ENCODE results near the gene RPL7L1.

RPL7L1 gene

DNA sequence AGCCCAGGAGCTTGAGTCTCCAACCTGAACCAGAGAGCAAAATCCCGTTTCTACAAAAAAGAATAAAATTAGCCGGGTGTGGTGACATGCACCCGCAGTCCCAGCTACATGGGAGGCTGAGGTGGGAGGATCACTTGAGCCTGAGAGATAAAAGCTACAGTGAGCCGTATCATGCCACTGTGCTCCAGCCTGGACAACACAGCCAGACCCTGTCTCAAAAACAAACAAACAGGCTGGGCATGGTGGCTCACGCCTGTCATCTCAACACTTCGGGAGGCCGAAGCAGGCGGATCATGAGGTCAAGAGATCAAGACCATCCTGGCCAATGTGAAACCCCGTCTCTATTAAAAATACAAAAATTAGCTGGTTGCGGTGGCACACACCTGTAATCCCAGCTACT is 25.1 kb downstream of the RPL7L1 start:
- Histone ChIP-seq H3K36me3 (ENCODE audit: insufficient read depth, insufficient read length, low read length) (no peaks in the 10 kb centered on the region), H3K27me3 (ENCODE audit: insufficient read depth, insufficient read length) (peaks cover 5% of the 10 kb centered on the region), H3K4me3 (ENCODE audit: insufficient read length, low read depth) (no peak overlapping the region), H3K9me3 (ENCODE audit: insufficient read depth, low read length) (no peaks in the 10 kb centered on the region), H3K4me1 (ENCODE audit: insufficient read depth, insufficient read length) (no peaks in the 10 kb centered on the region), H3K9ac (ENCODE audit: insufficient read length, low read depth) (no peak overlapping the region)
- TF ChIP-seq ZNF274 (IDR thresholded peaks at IDR 0.05; ENCODE audit: low read depth, low read length): no peak
- TF ChIP-seq SUZ12 (IDR thresholded peaks at IDR 0.05; ENCODE audit: extremely low read depth, insufficient read depth, insufficient read length): no peak
- TF ChIP-seq YY1 (IDR thresholded peaks at IDR 0.05; ENCODE audit: insufficient read depth, insufficient read length): no peak
- DNase-seq (ENCODE audit: low read depth, low spot score): no peak

DNA sequence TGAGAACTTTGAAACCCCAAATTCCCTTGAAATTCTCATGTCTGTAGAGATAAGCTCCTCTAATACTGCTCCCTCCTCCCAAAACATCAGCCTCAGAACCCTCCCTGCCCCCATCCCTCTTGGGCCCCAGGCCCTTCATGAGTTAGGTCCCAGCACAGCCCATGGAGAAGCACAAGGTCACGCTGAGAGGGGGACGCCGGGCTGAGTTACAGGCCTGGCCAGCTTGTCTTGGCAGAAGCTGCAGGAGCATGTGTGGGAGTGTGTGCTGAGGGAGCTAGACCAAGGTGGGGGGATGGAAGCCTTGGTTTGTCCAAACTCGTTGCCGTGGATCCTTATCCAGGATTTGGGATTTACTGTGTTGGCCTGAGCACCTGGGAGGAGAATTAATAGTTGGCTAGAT is 27.9 kb downstream of the RPL7L1 start:
- Histone ChIP-seq H3K36me3 (ENCODE audit: insufficient read depth, insufficient read length, low read length) (no peaks in the 10 kb centered on the region), H3K9ac (ENCODE audit: insufficient read length, low read depth) (no peak overlapping the region), H3K4me1 (ENCODE audit: insufficient read depth, insufficient read length) (no peaks in the 10 kb centered on the region), H3K9me3 (ENCODE audit: insufficient read depth, low read length) (no peaks in the 10 kb centered on the region), H3K27me3 (ENCODE audit: insufficient read depth, insufficient read length) (no peaks in the 10 kb centered on the region), H3K4me3 (ENCODE audit: insufficient read length, low read depth) (no peak overlapping the region)
- TF ChIP-seq SUZ12 (IDR thresholded peaks at IDR 0.05; ENCODE audit: extremely low read depth, insufficient read depth, insufficient read length): no peak
- TF ChIP-seq YY1 (IDR thresholded peaks at IDR 0.05; ENCODE audit: insufficient read depth, insufficient read length): no peak
- TF ChIP-seq ZNF274 (IDR thresholded peaks at IDR 0.05; ENCODE audit: low read depth, low read length): no peak
- no peak for DNase-seq (ENCODE audit: low read depth, low spot score)

DNA sequence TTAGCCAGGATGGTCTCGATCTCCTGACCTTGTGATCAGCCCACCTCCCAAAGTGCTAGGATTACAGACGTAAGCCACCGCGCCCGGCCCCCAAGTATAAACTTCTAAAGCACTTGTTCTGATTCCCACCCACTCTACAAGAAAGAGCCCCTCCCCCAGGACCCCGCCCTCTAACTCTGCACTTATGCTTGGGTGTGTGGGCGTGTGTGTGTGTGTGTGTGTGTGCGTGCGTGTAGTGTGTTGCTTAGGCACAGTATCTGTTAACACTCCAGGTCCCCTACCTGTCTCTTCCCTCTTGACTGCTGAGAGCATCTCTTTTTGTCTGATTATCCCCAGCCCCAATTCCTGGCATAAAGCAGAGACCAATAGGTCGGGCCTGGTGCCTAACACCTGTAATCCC is 30.4 kb downstream of the RPL7L1 start:
- H3K27me3 ChIP-seq (ENCODE audit: insufficient read depth, insufficient read length): no peaks in the 10 kb centered on the region
- H3K36me3 ChIP-seq (ENCODE audit: insufficient read depth, insufficient read length, low read length): no peaks in the 10 kb centered on the region
- TF ChIP-seq ZNF274 (IDR thresholded peaks at IDR 0.05; ENCODE audit: low read depth, low read length) (no peak), YY1 (IDR thresholded peaks at IDR 0.05; ENCODE audit: insufficient read depth, insufficient read length) (no peak), SUZ12 (IDR thresholded peaks at IDR 0.05; ENCODE audit: extremely low read depth, insufficient read depth, insufficient read length) (no peak)
- no peak for DNase-seq (ENCODE audit: low read depth, low spot score)
- H3K4me3 ChIP-seq (ENCODE audit: insufficient read length, low read depth): no peak overlapping the region
- H3K9ac ChIP-seq (ENCODE audit: insufficient read length, low read depth): no peak overlapping the region
- H3K9me3 ChIP-seq (ENCODE audit: insufficient read depth, low read length): no peaks in the 10 kb centered on the region
- no peaks in the 10 kb centered on the region for H3K4me1 ChIP-seq (ENCODE audit: insufficient read depth, insufficient read length)

DNA sequence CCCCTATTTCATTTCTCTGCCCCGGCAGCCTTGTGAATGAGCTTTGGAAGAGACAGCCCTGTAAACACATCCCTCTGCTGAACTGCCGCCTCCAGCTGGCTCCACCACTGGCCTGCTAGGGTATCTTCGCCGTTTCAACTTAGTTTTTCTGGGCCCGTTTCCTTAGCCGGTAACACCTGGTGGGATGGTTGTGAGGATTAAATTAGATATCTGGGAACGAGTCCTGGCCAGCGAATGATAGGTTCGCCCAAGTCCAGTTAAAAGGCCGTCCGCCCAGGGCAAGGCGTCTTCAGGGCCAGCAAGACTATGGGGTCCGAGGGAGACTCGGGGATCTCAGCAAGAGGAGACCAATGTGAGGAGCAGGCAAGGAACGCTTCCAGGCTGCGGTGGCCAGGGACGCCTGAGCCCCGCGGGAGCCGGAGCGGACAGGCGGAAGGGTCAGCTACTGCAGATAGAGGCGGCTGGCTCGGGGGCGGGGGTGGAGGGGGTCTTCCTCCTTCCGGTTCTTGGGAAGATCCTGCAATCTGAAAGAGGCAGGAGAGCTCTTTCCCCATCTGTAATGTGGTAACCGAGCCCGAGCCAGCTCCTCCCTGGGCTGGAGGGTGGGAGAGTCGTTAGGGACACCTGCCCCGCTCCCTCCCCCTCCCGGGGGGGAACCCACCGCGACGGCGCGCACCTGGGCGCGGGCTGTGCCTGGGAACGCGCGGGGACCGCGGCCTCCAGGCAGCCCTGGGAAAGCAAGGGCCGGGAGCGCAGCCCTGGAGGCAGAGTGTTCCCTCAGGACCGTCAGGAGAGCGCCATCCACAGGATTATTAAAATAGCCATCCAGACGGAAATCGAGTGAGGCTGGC is 32.0 kb downstream of the RPL7L1 start:
- DNase-seq (ENCODE audit: low read depth, low spot score): no peak
- peak overlapping the region; percentile 80 for H3K9ac ChIP-seq (ENCODE audit: insufficient read length, low read depth)
- no peaks in the 10 kb centered on the region for H3K27me3 ChIP-seq (ENCODE audit: insufficient read depth, insufficient read length)
- peak overlapping the region; percentile 41 for H3K4me3 ChIP-seq (ENCODE audit: insufficient read length, low read depth)
- TF ChIP-seq ZNF274 (IDR thresholded peaks at IDR 0.05; ENCODE audit: low read depth, low read length) (no peak), SUZ12 (IDR thresholded peaks at IDR 0.05; ENCODE audit: extremely low read depth, insufficient read depth, insufficient read length) (no peak), YY1 (IDR thresholded peaks at IDR 0.05; ENCODE audit: insufficient read depth, insufficient read length) (no peak)
- H3K36me3 ChIP-seq (ENCODE audit: insufficient read depth, insufficient read length, low read length): no peaks in the 10 kb centered on the region
- H3K4me1 ChIP-seq (ENCODE audit: insufficient read depth, insufficient read length): no peaks in the 10 kb centered on the region
- no peaks in the 10 kb centered on the region for H3K9me3 ChIP-seq (ENCODE audit: insufficient read depth, low read length)

DNA sequence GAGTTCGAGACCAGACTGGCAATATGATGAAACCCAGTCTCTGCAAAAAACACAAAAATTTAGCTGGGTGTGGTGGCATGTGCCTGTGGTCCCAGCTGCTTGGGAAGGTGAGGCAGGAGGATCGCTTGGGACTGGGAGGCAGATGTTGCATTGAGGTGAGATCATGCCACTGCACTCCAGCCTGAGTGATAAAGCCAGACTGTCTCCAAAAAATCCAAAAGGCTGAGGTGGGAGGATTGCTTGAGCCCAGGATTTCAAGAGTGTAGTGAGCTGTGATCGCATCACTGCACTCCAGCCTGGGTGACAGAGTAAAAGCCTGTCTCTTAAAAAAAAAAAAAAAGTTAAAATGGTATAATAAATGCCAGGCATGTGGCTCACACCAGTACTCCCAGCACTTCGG is 35.1 kb downstream of the RPL7L1 start:
- Histone ChIP-seq H3K27me3 (ENCODE audit: insufficient read depth, insufficient read length) (no peaks in the 10 kb centered on the region), H3K4me1 (ENCODE audit: insufficient read depth, insufficient read length) (no peaks in the 10 kb centered on the region), H3K9ac (ENCODE audit: insufficient read length, low read depth) (no peak overlapping the region), H3K36me3 (ENCODE audit: insufficient read depth, insufficient read length, low read length) (no peaks in the 10 kb centered on the region), H3K4me3 (ENCODE audit: insufficient read length, low read depth) (no peak overlapping the region), H3K9me3 (ENCODE audit: insufficient read depth, low read length) (no peaks in the 10 kb centered on the region)
- TF ChIP-seq SUZ12 (IDR thresholded peaks at IDR 0.05; ENCODE audit: extremely low read depth, insufficient read depth, insufficient read length): no peak
- no peak for TF ChIP-seq ZNF274 (IDR thresholded peaks at IDR 0.05; ENCODE audit: low read depth, low read length)
- TF ChIP-seq YY1 (IDR thresholded peaks at IDR 0.05; ENCODE audit: insufficient read depth, insufficient read length): no peak
- no peak for DNase-seq (ENCODE audit: low read depth, low spot score)

DNA sequence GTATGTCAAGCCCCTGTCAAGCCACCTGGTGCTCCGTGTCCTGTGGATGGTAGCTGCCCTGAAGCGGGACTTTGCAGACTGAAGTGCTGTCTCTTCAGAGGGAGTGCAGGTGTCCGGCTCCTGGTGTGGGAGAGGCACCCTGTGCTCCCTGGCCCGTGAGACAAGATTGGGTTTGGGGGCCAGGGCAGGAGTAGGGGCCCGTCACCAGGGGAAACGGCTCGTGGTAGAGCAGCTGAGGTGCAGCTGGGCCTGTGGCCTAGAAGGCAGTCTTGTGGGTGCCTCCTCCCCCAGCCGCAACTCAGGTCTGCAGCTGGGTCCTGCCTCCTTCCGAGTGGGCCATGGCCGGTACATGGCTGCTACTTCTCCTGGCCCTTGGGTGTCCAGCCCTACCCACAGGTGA is 36.3 kb downstream of the RPL7L1 start, which contains the start of gene PTCRA:
TSS of gene PTCRA (plus strand) at position 322 of the 400 bp plus-strand sequence. CDS start at position 339, 17 bp downstream.
- no peaks in the 10 kb centered on the region for H3K9me3 ChIP-seq (ENCODE audit: insufficient read depth, low read length)
- no peak for DNase-seq (ENCODE audit: low read depth, low spot score)
- H3K27me3 ChIP-seq (ENCODE audit: insufficient read depth, insufficient read length): no peaks in the 10 kb centered on the region
- H3K9ac ChIP-seq (ENCODE audit: insufficient read length, low read depth): no peak within 1 kb of the TSS
- H3K4me1 ChIP-seq (ENCODE audit: insufficient read depth, insufficient read length): no peaks in the 10 kb centered on the region
- no peak for TF ChIP-seq YY1 (IDR thresholded peaks at IDR 0.05; ENCODE audit: insufficient read depth, insufficient read length)
- no peak for TF ChIP-seq SUZ12 (IDR thresholded peaks at IDR 0.05; ENCODE audit: extremely low read depth, insufficient read depth, insufficient read length)
- no peak for TF ChIP-seq ZNF274 (IDR thresholded peaks at IDR 0.05; ENCODE audit: low read depth, low read length)
- no peak within 1 kb of the TSS for H3K4me3 ChIP-seq (ENCODE audit: insufficient read length, low read depth)
- no peaks in the 10 kb centered on the region for H3K36me3 ChIP-seq (ENCODE audit: insufficient read depth, insufficient read length, low read length)

DNA sequence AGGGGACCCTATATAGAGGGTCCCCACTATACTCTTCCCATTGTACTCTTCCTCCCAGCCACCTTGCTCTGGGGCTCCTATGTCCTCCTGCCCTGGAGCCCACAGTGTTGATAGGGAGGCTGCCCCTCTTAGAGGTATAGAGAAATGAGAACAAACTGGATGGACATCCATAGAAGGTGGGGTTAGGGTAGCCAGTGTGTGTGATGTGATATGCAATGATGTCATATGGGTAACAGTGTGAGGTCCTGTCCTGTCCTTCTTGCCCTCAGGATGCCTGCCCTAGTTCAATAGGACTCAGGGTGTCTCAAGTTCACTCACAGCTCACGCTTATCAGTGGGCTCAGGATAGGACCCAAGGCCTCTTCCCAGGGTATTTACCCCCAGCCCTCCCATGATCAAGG is 36.9 kb downstream of the RPL7L1 start:
- no peaks in the 10 kb centered on the region for H3K36me3 ChIP-seq (ENCODE audit: insufficient read depth, insufficient read length, low read length)
- H3K4me1 ChIP-seq (ENCODE audit: insufficient read depth, insufficient read length): no peaks in the 10 kb centered on the region
- no peaks in the 10 kb centered on the region for H3K9me3 ChIP-seq (ENCODE audit: insufficient read depth, low read length)
- H3K27me3 ChIP-seq (ENCODE audit: insufficient read depth, insufficient read length): no peaks in the 10 kb centered on the region
- no peak overlapping the region for H3K9ac ChIP-seq (ENCODE audit: insufficient read length, low read depth)
- no peak for TF ChIP-seq SUZ12 (IDR thresholded peaks at IDR 0.05; ENCODE audit: extremely low read depth, insufficient read depth, insufficient read length)
- no peak for TF ChIP-seq ZNF274 (IDR thresholded peaks at IDR 0.05; ENCODE audit: low read depth, low read length)
- no peak for TF ChIP-seq YY1 (IDR thresholded peaks at IDR 0.05; ENCODE audit: insufficient read depth, insufficient read length)
- no peak for DNase-seq (ENCODE audit: low read depth, low spot score)
- H3K4me3 ChIP-seq (ENCODE audit: insufficient read length, low read depth): no peak overlapping the region
